Glomerular visceral epithelial cell (primary cell): Measurements from ENCODE around the gene PAM16.
A peak's percentile ranks its signal among the peaks of the same experiment; 100 is the strongest.
"Not testable (repeated sequence)": the region's sequence is repeated elsewhere in the genome, so short reads cannot be mapped to it uniquely, and the experiment has no call there.

ENCODE experiments used
- DNase-seq: peaks from one replicate; pipeline ENCODE4 v3.0.0-alpha.2; 2016; ENCODE audit errors: extremely low spot score

Gene PAM16

DNA sequence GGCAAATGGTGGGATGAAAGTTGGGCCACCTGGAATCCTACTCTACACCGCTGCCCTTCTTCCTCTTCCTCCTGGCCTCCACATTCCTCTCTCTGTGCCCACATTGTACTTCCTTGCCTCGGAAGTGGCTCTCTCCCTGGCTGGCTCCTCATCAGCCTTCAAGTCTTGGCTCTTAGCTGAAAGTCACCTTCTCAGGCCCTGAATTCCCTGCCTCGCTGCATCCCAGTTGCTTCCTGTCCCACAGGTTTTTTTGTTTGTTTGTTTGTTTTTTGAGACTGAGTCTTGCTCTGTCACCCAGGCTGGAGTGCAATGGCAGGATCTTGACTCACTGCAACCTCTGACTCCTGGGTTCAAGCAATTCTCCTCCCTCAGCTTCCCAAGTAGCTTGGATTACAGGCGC, 2.6 kb upstream of the PAM16 start:
- no peak for DNase-seq

DNA sequence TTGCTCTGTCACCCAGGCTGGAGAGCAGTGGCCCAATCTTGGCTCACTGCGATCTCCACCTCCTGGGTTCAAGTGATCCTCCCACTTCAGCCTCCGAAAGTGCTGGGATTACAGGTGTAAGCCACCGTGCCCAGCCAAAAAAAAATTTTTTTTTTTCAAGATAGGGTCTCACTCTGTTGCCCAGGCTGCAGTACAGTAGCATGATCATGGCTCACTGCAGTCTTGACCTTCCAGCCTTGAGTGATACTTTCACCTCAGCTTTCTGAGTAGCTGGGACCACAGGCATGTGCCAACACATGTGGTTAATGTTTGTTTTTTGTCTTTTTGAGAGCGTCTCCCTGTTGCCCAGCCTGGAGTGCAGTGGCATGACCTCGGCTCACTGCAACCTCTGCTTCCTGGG, 1.7 kb upstream of the PAM16 start:
- DNase-seq: no peak

DNA sequence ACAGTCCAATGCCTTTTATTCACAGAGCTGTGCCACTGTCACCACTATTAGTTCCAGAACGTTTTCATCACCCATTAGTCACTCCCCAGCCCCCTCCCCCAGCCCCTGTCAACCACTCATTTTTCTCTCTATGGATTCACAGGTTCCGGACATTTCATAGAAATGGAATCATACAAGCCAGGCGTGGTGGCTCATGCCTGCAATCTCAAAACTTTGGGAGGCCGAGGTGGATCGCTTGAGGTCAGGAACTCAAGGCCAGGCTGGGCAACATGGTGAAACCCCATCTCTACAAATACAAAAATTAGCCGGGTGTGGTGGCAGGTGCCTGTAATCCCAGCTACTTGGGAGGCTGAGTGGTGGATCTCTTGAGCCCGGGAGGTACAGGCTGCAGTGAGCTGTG, 759 bp upstream of the PAM16 start:
- DNase-seq: no peak

DNA sequence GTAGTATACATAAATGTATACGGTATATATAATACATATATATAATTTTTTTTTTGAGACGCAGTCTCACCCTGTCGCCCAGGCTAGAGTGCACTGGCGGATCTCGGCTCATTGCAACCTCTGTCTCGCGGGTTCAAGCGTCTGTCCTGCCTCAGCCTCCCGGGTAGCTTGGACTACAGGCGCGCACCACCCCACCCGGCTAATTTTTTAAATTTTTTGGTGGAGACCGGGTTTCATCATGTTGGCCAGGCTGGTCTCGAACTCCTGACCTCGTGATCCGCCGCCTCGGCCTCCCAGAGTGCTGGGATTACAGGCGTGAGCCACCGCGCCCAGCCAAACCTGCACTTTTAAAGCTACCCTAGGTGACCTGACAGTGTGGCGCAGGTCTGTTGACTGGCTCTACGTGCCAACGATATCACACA, 745 bp downstream of the PAM16 start:
- DNase-seq: no peak

DNA sequence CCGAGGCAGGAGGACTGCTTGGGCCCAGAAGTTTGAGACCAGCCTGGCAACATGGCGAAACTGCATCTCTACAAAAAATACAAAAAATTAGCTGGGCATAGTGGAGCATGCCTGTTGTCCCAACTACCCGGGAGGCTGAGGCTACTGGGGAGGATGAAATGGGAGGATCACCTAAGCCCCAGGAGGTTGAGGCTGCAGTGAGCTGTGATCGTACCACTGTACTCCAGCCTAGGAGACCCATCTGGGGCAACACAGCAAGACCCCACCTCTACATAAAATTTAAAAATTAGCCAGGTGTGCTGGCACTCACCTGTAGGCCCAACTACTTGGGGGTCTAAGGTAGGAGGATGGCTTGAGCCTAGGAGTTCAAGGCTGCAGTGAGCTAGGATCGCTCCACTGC, 1.8 kb downstream of the PAM16 start:
- no peak for DNase-seq

DNA sequence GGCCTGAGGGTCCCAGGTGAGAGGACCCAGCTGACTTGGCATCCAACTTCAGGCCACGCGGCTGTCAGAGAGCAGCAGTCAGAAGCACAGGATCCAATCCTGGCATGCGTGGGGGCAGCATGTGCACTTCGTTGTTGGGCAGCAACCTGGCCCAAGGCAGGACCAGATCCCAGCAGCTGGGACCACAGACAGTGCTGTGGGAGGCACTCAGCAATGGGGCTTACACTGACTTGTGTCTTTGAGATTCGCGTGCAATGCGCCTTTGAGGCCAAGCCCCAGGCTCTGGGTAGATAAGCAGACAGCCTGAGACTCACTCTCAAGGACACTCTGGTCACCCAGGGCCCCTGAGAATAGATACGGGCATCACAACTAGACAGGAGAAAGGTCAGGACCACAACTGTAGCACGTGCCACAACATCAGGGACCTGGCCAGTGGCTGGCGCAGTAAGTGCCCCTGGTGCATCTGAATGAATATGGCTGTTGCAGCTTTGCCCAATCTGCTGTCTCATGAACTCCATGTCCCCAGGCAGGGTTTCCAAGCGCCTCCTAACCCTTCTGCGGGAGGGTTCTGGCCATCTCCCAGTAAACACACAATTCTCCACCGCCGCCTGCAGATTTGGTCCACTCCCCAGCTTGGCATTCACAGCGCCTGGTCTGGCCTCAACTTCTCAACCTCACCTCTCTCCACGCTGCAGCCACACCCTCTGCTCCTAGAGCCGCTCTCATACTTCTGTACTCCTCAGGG, 3.2 kb downstream of the PAM16 start:
- DNase-seq: no peak

DNA sequence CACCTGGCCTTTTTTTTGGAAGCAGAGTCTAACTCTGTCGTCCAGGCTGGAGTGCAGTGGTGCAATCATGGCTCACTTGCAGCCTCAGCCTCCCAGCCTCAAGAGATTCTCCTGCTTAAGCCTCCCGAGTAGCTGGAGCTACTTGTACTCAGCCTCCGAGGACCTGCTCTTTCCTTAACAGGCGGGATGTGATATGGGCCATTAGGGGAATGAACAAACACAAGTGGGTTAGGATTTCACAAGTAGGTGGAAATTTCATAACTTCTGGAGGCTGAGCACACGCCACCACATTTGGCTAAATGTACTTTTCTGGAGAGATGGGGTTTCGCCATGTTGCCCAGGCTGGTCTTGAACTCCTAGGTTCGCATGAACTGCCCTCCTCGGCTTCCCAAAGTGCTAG, 4.1 kb downstream of the PAM16 start:
- no peak for DNase-seq

DNA sequence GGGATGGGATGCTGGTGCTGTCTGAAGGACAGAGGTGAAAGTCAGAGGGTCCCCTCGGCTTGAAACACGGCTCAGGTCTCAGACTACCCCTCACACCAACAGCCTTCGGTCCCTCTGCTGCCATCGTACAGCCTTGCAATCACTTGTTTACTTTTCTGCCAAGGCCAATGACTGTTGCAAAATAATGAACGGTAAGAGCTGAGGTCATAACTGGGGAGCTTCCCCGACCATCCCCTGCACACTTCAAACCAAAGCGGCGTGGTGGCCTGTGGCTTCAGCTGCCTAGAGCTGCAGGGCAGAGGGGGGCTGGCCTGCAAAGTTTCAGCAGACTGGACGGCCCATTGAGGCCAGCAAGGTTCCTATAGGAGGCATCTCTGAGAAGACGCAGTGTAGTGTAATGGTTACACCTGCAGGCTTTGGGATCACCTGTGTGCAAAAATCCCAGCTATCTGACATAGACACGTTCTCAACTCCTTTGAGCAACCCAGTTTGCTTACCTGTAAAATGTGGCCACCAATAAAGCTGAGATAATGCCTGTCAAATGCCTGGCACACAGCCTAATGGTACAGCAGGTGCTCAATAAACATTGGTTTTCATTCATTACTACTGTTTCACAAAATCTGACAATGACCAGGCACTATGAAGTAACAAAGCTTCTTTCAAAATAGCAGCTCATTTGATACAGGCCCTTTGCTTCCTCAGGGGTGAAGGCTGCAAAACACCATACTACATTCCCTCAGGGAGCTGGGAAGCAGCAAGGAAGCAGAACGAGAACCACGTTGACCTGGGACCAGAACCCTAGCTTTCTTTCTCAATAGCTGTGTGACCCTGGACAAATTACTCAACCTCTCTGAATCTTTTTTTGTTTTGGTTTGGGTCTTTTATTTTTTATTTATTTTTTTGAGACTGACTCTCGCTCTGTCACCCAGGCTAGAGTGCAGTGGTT, 5.0 kb downstream of the PAM16 start:
- no peak for DNase-seq

DNA sequence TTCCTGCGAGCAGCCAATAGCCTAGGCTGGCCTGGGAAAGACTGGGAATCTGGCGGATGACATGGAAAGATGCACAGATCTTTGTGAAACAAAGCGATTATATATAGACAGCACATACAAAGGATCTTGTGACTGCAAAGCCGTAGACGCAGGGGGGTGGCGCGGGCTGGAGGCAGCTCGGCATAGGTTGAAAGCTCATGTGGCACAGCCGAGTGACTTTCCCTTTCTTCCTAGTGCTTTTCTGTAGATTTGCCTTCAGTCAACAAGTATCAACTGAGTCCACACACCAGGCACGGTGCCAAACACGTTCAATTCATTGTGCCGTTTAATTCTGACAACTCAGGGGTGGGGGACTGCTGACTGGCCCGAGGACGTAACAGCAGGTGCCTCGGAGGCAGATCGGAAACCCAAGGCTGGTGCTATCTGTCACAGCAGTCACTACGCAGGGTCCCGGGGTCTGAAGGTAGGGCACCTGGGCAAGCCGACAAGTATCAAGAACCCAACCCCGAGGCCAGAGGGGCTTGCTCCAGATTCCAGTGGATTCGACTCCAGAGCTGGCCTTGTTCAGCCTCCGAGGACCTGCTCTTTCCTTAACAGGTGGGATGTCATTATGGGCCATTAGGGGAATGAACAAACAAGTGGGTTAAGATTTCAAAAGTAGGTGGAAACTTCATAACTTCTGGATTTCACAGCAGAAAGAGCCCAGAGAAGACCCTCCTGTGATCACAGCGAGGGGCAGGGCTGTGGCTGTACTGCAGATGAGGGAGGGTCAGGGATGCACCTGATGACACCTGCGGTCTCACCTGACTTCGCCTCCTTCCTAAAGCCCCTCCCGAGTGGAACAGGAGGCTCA, 5.9 kb downstream of the PAM16 start:
- DNase-seq: no peak

DNA sequence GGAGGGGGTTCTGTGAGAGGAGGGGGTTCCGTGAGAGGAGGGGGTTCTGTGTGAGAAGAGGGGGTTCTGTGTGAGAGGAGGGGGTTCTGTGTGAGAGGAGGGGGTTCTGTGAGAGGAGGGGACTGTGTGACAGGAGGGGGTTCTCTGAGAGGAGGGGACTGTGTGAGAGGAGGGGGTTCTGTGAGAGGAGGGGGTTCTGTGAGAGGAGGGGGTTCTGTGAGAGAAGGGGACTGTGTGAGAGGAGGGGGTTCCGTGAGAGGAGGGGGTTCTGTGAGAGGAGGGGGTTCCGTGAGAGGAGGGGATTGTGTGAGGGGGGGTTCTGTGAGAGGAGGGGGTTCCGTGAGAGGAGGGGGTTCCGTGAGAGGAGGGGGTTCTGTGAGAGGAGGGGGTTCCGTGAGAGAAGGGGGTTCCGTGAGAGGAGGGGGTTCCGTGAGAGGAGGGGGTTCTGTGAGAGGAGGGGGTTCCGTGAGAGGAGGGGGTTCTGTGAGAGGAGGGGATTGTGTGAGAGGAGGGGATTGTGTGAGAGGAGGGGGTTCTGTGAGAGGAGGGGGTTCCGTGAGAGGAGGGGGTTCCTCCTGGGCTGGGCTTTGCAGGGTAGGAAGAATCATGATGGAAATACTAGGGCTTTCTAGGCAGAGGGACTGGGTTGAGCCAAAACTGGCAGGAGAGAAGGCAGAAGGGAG, 6.7 kb downstream of the PAM16 start:
- DNase-seq: not testable (repeated sequence)

DNA sequence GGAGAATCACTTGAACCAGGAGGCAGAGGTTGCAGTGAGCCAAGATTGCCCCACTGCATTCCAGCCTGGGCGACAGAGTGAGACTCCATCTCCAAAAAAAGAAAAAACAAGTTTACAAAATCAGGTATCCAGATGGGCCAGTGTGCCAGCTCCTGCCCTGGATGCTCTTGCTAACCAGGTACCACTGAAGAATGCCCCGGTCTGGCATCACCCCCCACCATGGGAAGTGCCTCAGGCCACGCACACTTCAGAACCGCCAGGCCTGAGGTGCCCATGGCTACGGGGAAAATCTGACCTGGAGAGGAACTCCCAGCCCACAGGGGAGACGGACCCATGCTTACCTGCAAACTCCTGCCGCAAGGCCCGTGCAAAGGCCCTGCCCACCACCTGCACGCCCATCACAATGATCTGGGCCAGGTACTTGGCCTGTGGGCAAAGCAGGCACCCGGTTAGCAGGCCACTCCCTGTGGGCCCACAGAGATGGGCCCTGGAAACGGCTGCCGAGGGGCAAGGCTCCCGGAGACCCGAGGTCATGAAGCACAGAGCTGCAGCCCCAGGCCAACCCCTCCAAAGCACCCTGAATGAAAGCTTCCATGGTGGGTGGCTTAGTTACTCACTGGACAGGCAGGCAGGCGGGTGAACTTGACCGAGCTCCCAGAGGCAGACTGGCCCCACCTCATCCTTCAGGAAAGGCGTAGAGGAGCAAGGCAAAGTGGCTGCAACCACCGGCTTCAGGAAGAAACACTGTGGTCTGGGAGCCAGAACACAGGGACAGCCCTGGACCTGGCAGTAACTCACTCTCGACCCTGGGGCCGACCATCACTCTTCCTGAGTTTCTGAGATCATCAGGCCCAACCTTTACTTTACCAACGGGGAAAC, 8.0 kb downstream of the PAM16 start:
- no peak for DNase-seq

DNA sequence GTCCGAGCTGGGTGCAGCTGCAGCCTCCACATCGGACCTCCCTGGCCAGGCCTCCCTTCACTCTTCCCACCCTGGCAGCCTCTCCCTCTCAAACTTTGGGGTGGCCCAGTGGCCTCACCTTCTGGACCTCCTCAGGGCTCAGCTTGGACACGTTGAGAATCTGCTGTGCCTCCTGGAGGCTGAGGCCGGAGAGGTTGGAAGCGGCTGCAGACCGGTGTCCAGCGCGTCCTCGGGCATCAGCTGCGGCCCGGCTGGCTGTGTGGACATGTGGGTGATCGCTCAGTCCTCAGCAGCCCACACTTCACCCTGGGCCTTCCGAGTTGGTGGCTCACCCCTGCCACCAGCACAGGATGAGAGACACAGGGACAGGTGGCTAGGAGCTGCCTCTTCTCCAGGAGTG, 9.9 kb downstream of the PAM16 start:
- DNase-seq: no peak

DNA sequence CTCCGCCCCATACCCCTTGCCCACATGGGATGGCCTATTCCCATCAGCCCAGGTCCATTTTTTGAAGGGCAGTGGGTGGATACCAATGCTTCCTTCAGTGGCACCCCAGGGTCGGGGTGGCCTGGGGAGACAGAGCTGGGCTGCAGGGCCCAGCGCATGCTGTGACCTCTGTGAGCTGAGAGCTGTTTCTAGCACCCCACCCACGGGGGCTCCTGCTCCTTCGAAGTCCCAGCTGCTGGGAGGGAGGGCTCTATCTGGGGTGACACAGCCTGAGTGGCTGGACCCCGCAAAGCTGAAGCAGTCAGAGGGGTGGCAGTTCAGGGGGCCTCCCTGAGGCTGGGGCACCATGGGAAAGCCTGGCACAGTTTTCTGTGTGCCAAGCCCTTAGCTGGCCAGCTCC, 10.7 kb downstream of the PAM16 start:
- DNase-seq: no peak

DNA sequence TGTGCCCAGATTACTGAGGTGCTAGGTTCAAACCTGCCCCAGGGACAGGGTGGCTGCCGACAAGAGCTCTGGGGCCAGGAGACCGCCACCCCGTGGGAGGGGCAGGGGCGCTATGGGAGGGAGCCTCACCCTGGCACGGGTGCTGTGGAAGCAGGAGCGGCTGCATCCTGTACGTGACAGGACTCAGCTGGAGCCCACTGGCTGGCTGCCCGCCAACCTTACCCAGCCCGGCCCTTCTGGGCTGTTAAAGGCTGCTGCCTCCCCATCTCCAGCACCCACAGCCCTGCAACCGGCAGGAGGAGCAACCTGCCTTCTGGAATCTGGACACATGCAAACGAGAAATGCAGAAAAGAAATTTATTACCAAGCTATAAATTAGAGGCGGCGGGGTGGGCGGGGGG, 11.2 kb downstream of the PAM16 start:
- DNase-seq: peak; percentile 38

DNA sequence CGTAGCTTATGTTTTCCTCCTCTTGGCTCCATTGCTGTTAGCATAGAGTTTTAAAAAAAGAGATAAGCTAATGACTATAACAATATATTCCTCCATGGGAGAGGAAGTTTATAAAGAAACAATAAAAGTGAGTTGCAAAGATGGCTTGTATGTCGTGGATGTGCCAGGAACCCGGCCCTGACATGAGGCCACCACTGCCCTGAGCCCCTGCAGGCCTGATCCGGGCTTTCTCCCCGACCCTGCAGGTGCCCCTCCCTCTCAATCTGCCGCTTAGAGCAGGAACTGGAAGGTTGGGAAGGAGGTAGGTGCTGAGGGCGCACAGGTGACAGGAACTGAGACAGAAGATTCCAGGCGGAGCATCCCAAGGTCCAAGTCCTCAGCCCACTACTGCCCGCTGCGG, 11.7 kb downstream of the PAM16 start:
- DNase-seq: no peak

DNA sequence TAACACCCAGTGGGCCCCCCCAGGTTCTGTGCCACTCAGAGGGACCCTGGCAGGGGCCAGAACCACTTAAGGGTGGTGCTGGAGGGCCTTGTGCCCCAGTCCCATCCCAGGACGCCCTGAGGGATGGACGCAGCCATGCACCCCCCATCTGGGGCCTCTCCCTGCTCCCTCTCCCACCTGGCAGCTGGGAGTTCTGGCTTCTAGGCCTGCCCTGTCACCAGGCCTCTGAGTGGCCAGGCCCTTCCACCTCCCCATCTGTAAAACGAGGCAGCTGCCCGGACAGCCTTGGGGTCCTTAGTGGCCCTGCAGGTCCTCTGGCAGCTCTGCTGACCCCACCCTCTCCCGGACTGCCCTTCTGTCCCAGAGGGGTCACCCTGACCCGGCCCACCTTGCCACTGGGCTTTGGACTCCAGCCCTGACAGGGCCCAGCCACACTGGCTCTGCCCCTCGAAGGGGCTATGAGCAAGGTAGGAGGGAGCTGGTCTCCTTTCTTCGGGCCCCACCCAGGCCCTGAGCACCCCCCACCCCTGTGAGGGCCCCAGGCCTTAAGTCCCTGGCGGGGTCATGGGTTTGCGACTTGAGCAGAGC, 12.3 kb downstream of the PAM16 start:
- no peak for DNase-seq

DNA sequence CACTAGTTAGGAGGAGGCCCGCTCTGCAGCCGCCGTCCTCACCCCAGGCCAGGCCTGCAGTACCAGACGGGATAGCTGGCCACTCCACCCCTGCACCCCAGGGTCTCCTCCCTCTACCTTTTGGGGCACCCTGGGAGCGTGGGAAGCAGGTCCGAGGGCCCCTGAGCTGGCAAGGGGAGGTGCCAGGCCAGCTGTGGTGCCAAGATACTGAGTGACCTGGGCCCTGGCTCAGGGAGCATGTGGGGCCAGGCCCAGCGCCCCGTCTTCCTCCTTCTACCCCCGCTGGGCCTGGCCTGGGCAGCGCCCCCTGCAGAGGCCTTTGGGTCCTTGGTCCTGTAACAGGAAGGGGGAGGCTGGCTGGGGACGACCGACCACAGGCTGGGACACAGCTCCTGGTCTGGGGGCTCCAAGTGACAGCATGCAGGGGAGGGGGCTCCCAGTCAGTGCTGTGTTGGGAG, 13.0 kb downstream of the PAM16 start:
- DNase-seq: no peak

DNA sequence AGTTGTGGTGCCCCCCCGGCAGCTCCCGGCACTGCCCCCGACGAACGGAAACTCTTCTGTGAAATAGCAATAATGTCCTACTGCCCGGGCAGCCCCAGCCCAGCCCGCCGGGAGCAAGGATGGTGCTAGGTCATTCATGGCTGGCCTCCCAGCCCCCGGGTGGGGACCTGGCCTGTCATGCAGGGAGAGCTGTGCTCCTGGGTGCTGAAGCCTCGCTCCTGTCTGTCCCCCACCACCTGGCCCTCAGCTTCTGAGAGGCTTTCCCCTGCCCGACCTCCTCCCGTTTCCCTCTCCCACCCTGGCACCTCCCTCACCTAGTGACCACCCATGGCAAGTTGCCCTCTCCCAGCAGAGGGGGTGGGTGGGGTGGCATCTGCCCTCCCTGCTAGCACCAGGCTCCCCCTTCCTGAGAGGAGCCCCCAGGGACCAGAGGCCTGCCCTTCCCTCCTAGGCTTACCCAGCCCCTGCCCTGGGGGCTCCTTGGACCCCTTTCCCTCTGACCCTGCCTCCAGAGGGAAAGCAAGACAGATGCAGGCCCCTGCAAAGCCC, 13.5 kb downstream of the PAM16 start:
- DNase-seq: no peak

DNA sequence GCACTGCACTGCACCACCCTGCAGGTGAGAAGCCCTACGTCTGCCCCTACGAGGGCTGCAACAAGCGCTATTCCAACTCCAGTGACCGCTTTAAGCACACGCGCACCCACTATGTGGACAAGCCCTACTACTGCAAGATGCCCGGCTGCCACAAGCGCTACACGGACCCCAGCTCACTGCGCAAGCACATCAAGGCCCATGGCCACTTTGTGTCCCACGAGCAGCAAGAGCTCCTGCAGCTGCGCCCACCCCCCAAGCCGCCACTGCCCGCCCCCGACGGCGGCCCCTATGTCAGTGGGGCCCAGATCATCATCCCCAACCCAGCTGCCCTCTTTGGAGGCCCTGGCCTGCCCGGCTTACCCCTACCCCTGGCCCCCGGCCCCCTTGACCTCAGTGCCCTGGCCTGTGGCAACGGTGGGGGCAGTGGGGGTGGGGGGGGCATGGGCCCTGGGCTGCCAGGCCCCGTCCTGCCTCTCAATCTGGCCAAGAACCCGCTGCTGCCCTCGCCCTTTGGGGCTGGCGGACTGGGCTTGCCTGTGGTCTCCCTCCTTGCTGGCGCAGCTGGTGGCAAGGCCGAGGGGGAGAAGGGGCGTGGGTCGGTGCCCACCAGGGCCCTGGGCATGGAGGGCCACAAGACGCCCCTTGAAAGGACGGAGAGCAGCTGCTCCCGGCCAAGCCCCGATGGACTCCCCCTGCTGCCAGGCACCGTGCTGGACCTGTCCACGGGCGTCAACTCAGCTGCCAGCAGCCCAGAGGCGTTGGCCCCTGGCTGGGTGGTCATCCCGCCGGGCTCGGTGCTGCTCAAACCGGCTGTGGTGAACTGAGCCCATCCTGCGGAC, 14.2 kb downstream of the PAM16 start:
- DNase-seq: no peak
